Measurements from ENCODE around the gene MARCHF10. TPM values are rescaled to one million over a fixed set of nuclear protein-coding genes. Genes with fewer than 3 reads are reported as not detected.

The MARCHF10 gene
- total and polyA plus RNA-seq, 2 of the 4 experiments (the other 2 are of a cell fraction): 0.18 to 0.74 TPM

DNA sequence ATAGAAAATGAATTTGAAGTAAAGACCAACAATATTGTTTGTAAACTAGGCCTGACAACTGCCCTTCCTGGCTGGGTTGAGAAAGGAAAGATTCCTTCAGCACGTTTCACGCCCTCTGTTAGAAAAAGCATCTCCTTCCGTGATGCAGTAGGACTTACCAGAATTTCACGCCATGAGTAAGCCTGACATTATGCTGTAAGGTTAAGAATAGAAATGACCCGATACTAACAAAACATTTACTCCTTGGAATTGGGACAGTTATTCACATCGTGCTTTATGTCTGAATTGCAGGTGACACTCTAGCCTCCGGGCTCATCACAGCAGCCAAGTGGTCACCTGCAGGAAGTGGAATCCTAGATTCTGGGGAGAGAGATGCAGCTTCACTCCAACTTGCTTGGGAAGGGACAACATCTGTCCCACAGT, 17.5 kb downstream of the MARCHF10 start:
- H4K20me1 ChIP-seq (ENCODE audit: insufficient read depth, low read length): no peaks in the 10 kb centered on the region; the same call in 1 of the 2 replicates
- dilution Hi-C loops (cut with HindIII; ENCODE audit: low sequenced_read_pairs, unreplicated experiment): no loop called here
- in situ Hi-C loops (cut with MboI; ENCODE audit: low sequenced_read_pairs): no loop called here
- peak overlapping the region; percentile 67 to 92 for H4K8ac ChIP-seq (ENCODE audit: low read depth in 2 of 2, low read length in 2 of 2)
- TF ChIP-seq CHD1 (IDR thresholded peaks at IDR 0.05; ENCODE audit: low read depth, low read length) (peak; percentile 40; the same call in 1 of the 2 replicates), CEBPB (IDR thresholded peaks at IDR 0.05; ENCODE audit: low read depth, low read length) (peak; percentile 67), SMC3 (IDR thresholded peaks at IDR 0.05; ENCODE audit: low read depth, low read length) (no peak), FOS (IDR thresholded peaks at IDR 0.05; ENCODE audit: low read depth, low read length) (peak; percentile 57), BHLHE40 (IDR thresholded peaks at IDR 0.05; ENCODE audit: low read depth, low read length) (peak; percentile 98), MAFK (IDR thresholded peaks at IDR 0.05; ENCODE audit: low read depth, low read length) (no peak)
- TF ChIP-seq, protein P1, sequence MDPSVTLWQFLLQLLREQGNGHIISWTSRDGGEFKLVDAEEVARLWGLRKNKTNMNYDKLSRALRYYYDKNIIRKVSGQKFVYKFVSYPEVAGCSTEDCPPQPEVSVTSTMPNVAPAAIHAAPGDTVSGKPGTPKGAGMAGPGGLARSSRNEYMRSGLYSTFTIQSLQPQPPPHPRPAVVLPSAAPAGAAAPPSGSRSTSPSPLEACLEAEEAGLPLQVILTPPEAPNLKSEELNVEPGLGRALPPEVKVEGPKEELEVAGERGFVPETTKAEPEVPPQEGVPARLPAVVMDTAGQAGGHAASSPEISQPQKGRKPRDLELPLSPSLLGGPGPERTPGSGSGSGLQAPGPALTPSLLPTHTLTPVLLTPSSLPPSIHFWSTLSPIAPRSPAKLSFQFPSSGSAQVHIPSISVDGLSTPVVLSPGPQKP (IDR thresholded peaks at IDR 0.05; ENCODE audit: borderline replicate concordance, low read depth, low read length): no peak
- no peaks in the 10 kb centered on the region; a peak in 1 of 4 replicates for H3K79me1 ChIP-seq (ENCODE audit: low read depth in 1 of 2, low read length in 2 of 2)
- peak overlapping the region; percentile 81 for H2BK20ac ChIP-seq (ENCODE audit: low read depth, low read length)
- H2BK5ac ChIP-seq (ENCODE audit: low read depth, low read length, poor library complexity, severe bottlenecking): peak overlapping the region; percentile 100
- ChIA-PET POLR2A (ENCODE audit: unreplicated experiment) (no interaction called here), CTCF (no interaction called here)
- H2AK5ac ChIP-seq (ENCODE audit: low read depth, low read length): peak overlapping the region; percentile 45; the same call in 1 of the 2 replicates
- no peaks in the 10 kb centered on the region for H3K9me3 ChIP-seq (ENCODE audit: control insufficient read depth, insufficient read depth, low read length)
- H2BK15ac ChIP-seq (ENCODE audit: low read depth, low read length): peak overlapping the region; percentile 26; the same call in 1 of the 3 replicates
- peak overlapping the region; percentile 71 for H4K5ac ChIP-seq (ENCODE audit: low read depth, low read length)
- H2AFZ ChIP-seq (replicated peaks; ENCODE audit: low read length, poor library complexity): no peak overlapping the region
- peak overlapping the region; percentile 11 for H3K14ac ChIP-seq (replicated peaks; ENCODE audit: low read depth, low read length)
- H3K27me3 ChIP-seq (ENCODE audit: control insufficient read depth, insufficient read depth, low read length): no peaks in the 10 kb centered on the region
- H3K56ac ChIP-seq (ENCODE audit: extremely low read depth, insufficient read depth, low read length): peak overlapping the region; percentile 87
- peak; percentile 55 for ATAC-seq (ENCODE audit: low read depth)
- peak overlapping the region; percentile 52 for H3K9ac ChIP-seq (ENCODE audit: low read depth, low read length)
- peak overlapping the region; percentile 43 for H3K23ac ChIP-seq (ENCODE audit: low read depth, low read length)
- peaks cover 14% of the 10 kb centered on the region for H3K4me1 ChIP-seq (ENCODE audit: control insufficient read depth, insufficient read depth, low read length)
- no CpG with 5 or more reads among the region's 7 CpGs for WGBS, 2 experiments (ENCODE audit: extremely low coverage in 2 of 2, insufficient read length in 1 of 2)
- peak; percentile 93 for DNase-seq
- H3K4me3 ChIP-seq (ENCODE audit: insufficient read depth, low read depth, low read length): peak overlapping the region; percentile 2; the same call in 1 of the 2 replicates
- peak overlapping the region; percentile 98 for H2BK120ac ChIP-seq (ENCODE audit: low read depth, low read length)
- H3K4me2 ChIP-seq (ENCODE audit: low read depth, low read length): peak overlapping the region; percentile 87
- H3K4ac ChIP-seq (ENCODE audit: low read depth, low read length): peak overlapping the region; percentile 64
- H3K18ac ChIP-seq (ENCODE audit: low read depth, low read length): peak overlapping the region; percentile 79
- H2AK9ac ChIP-seq (replicated peaks; ENCODE audit: low read depth, low read length, poor library complexity): no peak overlapping the region
- H3K9me1 ChIP-seq (ENCODE audit: insufficient read depth, low read length): peaks cover 6% of the 10 kb centered on the region; the same call in 1 of the 2 replicates
- peak overlapping the region; percentile 94 for H4K91ac ChIP-seq (ENCODE audit: insufficient read depth, low read depth, low read length)
- H3K36me3 ChIP-seq (ENCODE audit: control insufficient read depth, insufficient read depth, low read length): no peaks in the 10 kb centered on the region
- peak overlapping the region; percentile 89 for H3K27ac ChIP-seq (ENCODE audit: insufficient read depth, low read length)
- no TSS peak for BruUV-seq (replicated peaks)
- intact Hi-C loops (cut with micrococcal nuclease): loop anchor here (2.0 kb wide), 2 partner anchors 30 to 86 kb away; no protein-coding TSS in a partner anchor

Measured in IMR-90 (cell line).